NOMO-1 treated with dmso at 0.1 percent for 144 hours (cell line): ENCODE data around the gene CERKL.

Source experiments
- DNase-seq: peaks from one replicate; lab custom pipeline; 2025; ENCODE audit not compliant: unreplicated experiment; lab: John Stamatoyannopoulos, UW

Gene CERKL

DNA sequence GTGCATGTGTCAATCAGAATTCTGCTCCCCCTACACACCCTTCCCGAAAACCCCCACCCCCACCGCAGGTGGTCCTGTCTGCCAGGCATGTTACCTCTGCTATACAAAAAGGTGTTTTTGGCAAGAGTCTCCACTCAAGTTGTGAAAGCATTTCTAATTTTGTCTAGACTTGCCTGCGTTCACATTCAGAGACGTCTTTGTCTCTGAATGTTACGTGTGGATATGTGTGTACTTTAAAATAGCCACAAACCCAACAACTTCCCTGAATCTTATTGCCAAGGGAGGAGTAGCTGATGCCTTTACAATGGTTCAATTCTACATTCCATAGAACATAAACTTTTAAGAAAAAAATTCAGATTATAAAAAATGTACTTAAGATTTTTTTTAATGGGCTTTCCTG lies 133.1 kb downstream of the CERKL start:
- DNase-seq, result no peak

- DNase-seq, result no peak
Observed at GRCh38 chr2:181520253-181520652, 136.7 kb downstream of the CERKL start.

GRCh38 chr2:181517685-181518301 lies 139.1 kb downstream of the CERKL start:
- DNase-seq, result no peak

DNA sequence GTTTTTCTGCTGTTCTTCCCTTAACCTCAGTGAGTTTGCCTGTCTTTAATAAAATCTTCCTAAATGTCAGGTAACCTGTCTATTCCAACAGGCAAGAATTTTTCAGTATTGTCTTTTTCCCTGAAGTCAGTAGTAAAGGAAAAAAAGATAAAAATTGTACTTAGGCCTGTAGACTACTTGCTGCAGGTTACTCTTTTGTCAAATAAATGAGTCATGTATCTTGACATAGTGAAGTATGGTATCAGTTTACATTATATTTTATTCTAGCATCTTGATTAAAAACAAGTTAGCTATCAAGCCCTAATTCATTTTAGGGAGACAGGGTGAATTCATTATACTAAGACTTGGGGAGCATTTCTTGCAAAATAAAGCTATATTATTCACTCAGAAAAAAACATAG lies 139.9 kb downstream of the CERKL start:
- no peak for DNase-seq

- no peak for DNase-seq
Observed at GRCh38 chr2:181515719-181516118, 141.2 kb downstream of the CERKL start.

GRCh38 chr2:181500201-181500600 lies 156.7 kb downstream of the CERKL start:
- no peak for DNase-seq

DNA sequence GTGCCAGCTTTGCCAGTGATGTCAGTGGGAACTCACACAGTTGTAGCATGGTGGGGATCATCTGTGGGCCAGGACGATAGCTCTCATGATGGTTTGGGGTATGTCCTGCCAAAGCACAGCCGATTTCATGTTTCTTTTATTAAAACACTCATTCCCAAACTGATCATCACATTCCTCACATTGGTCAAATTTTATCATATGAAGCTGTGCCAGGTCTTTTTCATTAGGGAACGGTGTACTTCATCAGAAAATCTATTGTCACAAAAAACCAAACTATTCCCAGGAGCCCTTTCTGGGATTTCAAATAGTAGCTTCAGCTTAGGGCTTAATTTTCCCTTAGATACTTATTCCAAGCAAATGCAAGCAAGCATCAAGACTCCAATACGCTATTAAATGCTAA lies 157.7 kb downstream of the CERKL start:
- DNase-seq, result no peak
